Cardiac septum (tissue), 1 donor: ENCODE data around the gene GARNL3. TPM values are rescaled to one million over a fixed set of nuclear protein-coding genes. Genes with fewer than 3 reads are reported as not detected.

ENCODE experiments used
- DNase-seq: peaks from one replicate; pipeline ENCODE4 v3.0.0-alpha.2; 2020; ENCODE audit warnings: low spot score
- intact Hi-C: fragments of 100-400 bp; cut with DNase I; formaldehyde crosslinking; loops from one replicate; pipeline ENCODE4 v1.14.0; 2022
- long read RNA-seq: library from polyadenylated mRNA; unstranded; transcript quantifications from one replicate; pipeline ENCODE4 v2.0.0, GENCODE V29; 2021
- total RNA-seq: library from RNA; stranded (reverse); fragmentation: NEBNext Ultra II Directional; extraction: Animal tissue kit (Norgen Biotek cat#: 25700); gene quantifications from one replicate; pipeline ENCODE4 v1.2.1, GENCODE V29; 2021
- donor health status: DM: no; HTN: no; CAD: no.

The GARNL3 gene
- 28.7 TPM for total RNA-seq
- long read RNA-seq, full-length matches to known transcripts, result 4 of 42 reads
- long read RNA-seq, partial matches to known transcripts, result 8 of 42 reads
- long read RNA-seq, other reads (novel, unspliced or antisense), result 30 of 42 reads

- intact Hi-C loops, result no loop called here
- DNase-seq, result no peak
Observed at GRCh38 chr9:127264462-127265219, at the start of gene GARNL3. TSS of gene GARNL3 (plus strand) at chr9:127264774. CDS start at chr9:127264878, 104 bp downstream.

GRCh38 chr9:127215268-127216209 is 49.0 kb upstream of the GARNL3 start:
- intact Hi-C loops, result no loop called here

GRCh38 chr9:127216210-127216887 is 48.2 kb upstream of the GARNL3 start:
- no peak for DNase-seq
- intact Hi-C loops, result no loop called here

More at GRCh38 chr9:127215268-127216209, 49.0 kb upstream of the GARNL3 start:
- no peak for DNase-seq

GRCh38 chr9:127216888-127217217 is 47.7 kb upstream of the GARNL3 start:
- intact Hi-C loops, result no loop called here
- no peak for DNase-seq

- intact Hi-C loops, result no loop called here
- DNase-seq, result no peak
Observed at GRCh38 chr9:127218818-127219217, 45.8 kb upstream of the GARNL3 start.

GRCh38 chr9:127219520-127219919 is 45.1 kb upstream of the GARNL3 start:
- DNase-seq, result no peak
- intact Hi-C loops, result no loop called here

GRCh38 chr9:127221695-127222094 is 42.9 kb upstream of the GARNL3 start:
- intact Hi-C loops, result loop anchor here (5.0 kb wide), 2 partner anchors 126 to 176 kb away; partner anchors contain the start of gene SLC2A8
- no peak for DNase-seq

GRCh38 chr9:127222388-127223095 is 42.0 kb upstream of the GARNL3 start:
- DNase-seq, result no peak
- intact Hi-C loops, result loop anchor here (5.0 kb wide), 2 partner anchors 125 to 175 kb away; partner anchors contain the start of gene SLC2A8

GRCh38 chr9:127223266-127223665 is 41.3 kb upstream of the GARNL3 start:
- intact Hi-C loops, result loop anchor here (5.0 kb wide), 2 partner anchors 124 to 174 kb away; partner anchors contain the start of gene SLC2A8
- DNase-seq, result no peak

- intact Hi-C loops, result loop anchor here (5.0 kb wide), 2 partner anchors 124 to 174 kb away; partner anchors contain the start of gene SLC2A8
Observed at GRCh38 chr9:127223810-127224177, 40.8 kb upstream of the GARNL3 start.

GRCh38 chr9:127224178-127224882 is 40.2 kb upstream of the GARNL3 start:
- DNase-seq, result peak; percentile 94
- intact Hi-C loops, result loop anchor here (5.0 kb wide), 2 partner anchors 123 to 173 kb away; partner anchors contain the start of gene SLC2A8

More at GRCh38 chr9:127223810-127224177, 40.8 kb upstream of the GARNL3 start:
- no peak for DNase-seq

GRCh38 chr9:127224883-127225739 is 39.5 kb upstream of the GARNL3 start:
- DNase-seq, result peak; percentile 98
- intact Hi-C loops, result loop anchor here (5.0 kb wide), 2 partner anchors 122 to 172 kb away; partner anchors contain the start of gene SLC2A8

- DNase-seq, result no peak
- intact Hi-C loops, result no loop called here
Observed at GRCh38 chr9:127225801-127226625, 38.6 kb upstream of the GARNL3 start.

GRCh38 chr9:127229691-127230417 is 34.7 kb upstream of the GARNL3 start:
- no peak for DNase-seq
- intact Hi-C loops, result no loop called here

- DNase-seq, result no peak
- intact Hi-C loops, result no loop called here
Observed at GRCh38 chr9:127231666-127232065, 32.9 kb upstream of the GARNL3 start.
